GM18870 (cell line): ENCODE results near the gene CD79A.

Source experiments
- ATAC-seq: cut with Tn5 transposase; IDR thresholded peaks from one replicate; pipeline ENCODE4 v1.9.1; 2021; ENCODE audit warnings: moderate library complexity; ENCODE audit not compliant: unreplicated experiment

Gene CD79A

GRCh38 chr19:41876847-41877832 is at the start of gene CD79A:
Gene CD79A, plus strand, starts transcription at chr19:41877279. Its CDS starts 26 bp downstream, at chr19:41877305.
- ATAC-seq = peak; percentile 46

- ATAC-seq = no peak
Measured at GRCh38 chr19:41837981-41838708, 38.9 kb upstream of the CD79A start.

DNA sequence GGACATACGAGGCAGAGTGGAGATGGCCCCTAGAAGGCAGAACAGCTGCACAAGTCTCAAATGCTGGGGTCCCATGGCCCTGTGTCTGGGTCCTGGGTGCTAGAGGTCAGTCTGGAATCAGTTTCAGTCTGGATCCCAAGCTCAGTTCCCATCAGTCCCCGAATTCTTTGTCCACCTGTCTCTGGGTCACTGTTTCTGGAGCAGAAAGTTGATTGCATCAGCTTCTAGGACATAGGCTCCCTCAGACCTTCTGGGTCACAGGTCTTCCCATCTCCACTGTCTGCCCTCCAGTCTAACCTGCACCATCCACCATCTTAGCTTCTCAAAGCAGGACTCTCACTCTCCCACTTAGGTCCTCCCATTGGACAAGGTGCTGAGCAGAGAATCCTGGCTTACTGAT is 37.9 kb upstream of the CD79A start:
- ATAC-seq = no peak

- ATAC-seq = no peak
Measured at GRCh38 chr19:41843371-41843770, 33.7 kb upstream of the CD79A start.

DNA sequence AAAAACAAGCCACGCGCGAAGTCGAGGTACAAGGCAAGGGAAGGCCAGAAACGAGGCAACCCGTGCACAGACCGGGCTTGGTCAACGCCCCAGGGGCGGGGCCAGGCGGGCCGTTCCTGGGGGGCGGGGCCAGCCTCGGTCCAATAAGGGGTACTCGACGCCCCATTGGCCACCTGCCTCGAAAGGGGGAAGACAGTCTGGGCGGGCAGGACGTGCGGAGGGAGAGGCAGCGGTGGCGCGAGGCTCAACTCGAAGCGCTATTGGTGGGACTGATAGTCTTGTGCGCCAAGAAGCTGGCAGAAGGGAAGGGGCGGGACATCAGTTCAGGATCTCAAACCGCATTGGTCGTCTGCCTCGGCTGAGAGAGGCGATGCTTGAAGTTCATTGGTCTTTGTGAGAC is 32.5 kb upstream of the CD79A start, which contains the start of gene LYPD4:
LYPD4 (minus strand) TSS at position 83 of the 400 bp plus-strand sequence. CDS start 5,398 bp downstream, outside the sequence.
- no peak for ATAC-seq

GRCh38 chr19:41845001-41845050 is 32.3 kb upstream of the CD79A start, which contains the start of gene DMRTC2:
Gene DMRTC2, plus strand, starts transcription at chr19:41845042. Its CDS starts 2,387 bp downstream, at chr19:41847429.
- no peak for ATAC-seq

GRCh38 chr19:41845051-41845590 is 32.0 kb upstream of the CD79A start:
- no peak for ATAC-seq

- ATAC-seq = no peak
Measured at GRCh38 chr19:41847351-41848105, 29.6 kb upstream of the CD79A start.

GRCh38 chr19:41848666-41849065 is 28.4 kb upstream of the CD79A start:
- no peak for ATAC-seq

GRCh38 chr19:41849067-41849466 is 28.0 kb upstream of the CD79A start:
- no peak for ATAC-seq

GRCh38 chr19:41850381-41850780 is 26.7 kb upstream of the CD79A start:
- ATAC-seq = no peak

DNA sequence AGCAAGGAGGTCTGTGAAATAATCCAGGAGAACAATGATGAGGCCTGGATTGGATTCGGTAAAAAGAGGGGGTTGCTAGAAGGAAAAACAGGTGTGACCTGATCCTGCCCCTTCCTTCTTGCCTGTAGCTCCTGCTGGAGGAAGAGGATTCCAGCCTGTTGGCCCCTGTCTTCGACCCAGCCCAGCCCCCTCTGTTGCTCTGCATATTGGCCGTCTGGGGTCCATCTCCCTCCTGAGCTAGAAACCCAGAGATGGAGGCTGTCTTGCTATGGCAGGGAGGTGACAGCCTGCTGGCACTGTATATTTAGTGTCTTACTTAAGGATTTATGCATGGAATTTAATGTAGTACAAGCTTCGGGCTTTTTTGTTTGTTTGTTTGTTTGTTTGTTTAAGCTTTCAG is 25.6 kb upstream of the CD79A start:
- no peak for ATAC-seq

DNA sequence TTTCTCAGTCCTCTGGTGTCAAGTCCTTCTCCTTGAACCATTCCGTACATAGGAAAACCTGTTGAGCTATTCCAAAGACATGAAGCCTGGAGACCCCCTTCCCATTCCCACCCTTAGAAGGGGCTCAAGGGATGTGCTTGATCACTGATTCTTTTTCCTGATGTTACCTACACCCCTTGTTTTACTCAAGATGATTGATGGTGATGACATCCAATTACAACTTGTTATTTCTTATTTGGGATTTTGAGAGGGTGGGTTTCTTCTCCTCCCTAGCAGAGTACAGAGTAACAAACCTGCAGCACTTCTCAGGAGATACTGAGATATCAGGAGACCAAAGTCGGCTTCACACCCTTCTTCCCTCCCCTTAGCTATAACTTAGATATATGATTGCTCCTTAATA is 23.7 kb upstream of the CD79A start:
- no peak for ATAC-seq

GRCh38 chr19:41853768-41854167 is 23.3 kb upstream of the CD79A start:
- no peak for ATAC-seq

DNA sequence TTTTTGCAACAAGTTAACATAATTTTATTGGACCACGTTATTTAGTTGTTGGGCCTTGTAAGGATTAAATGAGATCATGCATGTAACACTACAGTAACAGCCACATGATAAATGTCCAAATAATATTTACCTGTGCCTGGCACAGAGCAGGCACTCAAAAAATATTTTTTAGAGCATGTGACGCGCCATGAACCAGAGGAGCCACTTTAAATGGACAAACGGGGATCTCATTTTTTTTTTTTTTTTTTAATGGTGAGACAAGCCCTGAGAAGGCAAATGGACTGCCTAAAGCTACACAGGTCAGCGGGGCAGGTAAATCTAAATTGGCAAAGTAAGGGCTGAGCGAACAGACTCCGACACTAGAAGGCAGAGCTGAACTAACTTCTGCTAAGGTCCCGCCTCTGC is 17.9 kb upstream of the CD79A start:
- ATAC-seq = no peak

DNA sequence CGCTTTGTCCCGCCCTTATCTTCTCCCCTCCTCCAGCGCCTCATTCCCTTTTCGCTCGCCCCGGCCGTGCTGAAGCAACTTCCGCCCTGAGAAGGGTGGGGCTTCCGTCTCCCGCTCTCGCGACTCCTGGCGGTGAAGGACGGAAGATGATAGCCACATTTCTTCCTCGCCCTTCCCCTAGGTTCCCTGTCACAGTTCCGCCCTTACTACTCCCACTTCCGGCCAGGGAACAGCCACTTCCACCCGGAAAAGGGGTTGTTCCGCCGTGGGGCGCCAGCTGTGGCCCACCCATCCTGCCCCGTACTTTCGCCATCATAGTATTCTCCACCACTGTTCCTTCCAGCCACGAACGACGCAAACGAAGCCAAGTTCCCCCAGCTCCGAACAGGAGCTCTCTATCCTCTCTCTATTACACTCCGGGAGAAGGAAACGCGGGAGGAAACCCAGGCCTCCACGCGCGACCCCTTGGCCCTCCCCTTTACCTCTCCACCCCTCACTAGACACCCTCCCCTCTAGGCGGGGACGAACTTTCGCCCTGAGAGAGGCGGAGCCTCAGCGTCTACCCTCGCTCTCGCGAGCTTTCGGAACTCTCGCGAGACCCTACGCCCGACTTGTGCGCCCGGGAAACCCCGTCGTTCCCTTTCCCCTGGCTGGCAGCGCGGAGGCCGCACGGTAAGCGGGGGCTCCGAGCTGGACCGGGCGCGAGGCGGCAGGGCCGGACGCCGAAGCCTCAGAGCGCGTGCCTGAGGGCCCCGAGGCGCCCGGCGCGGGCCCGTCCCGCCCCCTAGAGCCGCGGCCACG is 17.3 kb upstream of the CD79A start, which contains the start of gene RPS19:
RPS19 (plus strand) TSS at position 638 of the 801 bp plus-strand sequence. CDS start 520 bp downstream, outside the sequence.
- peak; percentile 73 for ATAC-seq

- ATAC-seq = no peak
Measured at GRCh38 chr19:41860419-41861115, 16.5 kb upstream of the CD79A start.

DNA sequence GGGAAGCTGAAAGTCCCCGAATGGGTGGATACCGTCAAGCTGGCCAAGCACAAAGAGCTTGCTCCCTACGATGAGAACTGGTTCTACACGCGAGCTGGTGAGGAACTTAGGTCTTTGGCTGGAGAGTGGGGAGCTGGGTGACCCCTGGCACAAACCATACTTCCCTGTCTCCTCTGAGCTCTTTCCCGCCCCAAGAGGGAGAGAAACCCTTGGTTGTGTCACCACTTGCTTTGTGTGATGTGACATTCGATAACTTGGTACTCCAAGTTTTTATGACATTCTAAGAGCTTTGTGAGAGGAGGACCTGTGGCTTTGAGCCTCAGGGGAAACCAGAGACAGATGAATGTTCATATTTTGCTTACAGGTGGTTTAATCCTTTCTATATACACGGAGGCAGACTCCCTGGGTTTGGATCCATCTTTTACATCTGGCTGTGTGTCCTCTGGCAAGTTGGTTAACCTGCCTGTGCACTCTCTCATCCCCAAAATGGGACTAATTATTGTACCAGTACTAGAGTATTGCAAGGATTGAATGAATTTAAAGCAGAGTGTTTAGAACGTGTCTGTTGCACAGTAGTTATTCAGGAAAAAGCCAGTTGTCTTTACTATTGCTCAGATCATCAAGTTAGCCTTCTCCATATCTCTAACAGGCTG is 15.8 kb upstream of the CD79A start:
- no peak for ATAC-seq

DNA sequence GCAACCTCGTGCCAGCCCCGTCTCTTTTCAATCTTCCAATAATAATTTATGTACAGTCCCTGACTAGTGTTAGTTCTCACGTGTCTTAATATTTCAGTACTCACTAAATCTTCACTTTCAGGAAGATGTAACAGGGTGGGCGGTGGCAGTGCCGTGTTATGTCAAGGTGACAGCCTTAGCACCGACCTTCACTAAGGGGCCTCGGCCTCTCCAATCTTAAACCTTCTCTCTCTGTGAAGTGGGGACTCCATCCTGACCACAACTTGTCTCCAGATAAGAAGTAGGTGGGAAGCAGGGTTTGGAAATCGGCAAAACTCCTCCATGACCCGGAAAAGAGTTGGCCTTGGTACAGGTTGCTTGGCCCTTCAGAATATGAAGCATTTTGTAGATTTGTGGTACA is 15.2 kb upstream of the CD79A start:
- ATAC-seq = no peak
